SK-N-SH (cell line): ENCODE results near the gene MEI4. TPM values are rescaled to one million over a fixed set of nuclear protein-coding genes. Genes with fewer than 3 reads are reported as not detected.

Experiments
- CTCF ChIA-PET: fragments of 300-600, 350-600 bp; formaldehyde crosslinking; extraction: SDS; loops from one replicate; lab custom pipeline; 2021; lab: Yijun Ruan, JAX
- POLR2A ChIA-PET: fragments of 350-600 bp; sonication (Branson Sonifier 250); formaldehyde crosslinking; extraction: SDS; loops from one replicate; lab custom pipeline; 2020; ENCODE audit warnings: antibody characterized with exemption, inconsistent platforms; lab: Yijun Ruan, JAX
- DNase-seq: peaks from one replicate; pipeline ENCODE4 v3.0.0; 2012
- H2AFZ ChIP-seq: fragments of 200-600 bp; sonication (generic); 2 replicates; pipeline ENCODE4 v1.8.1; 2016; ENCODE audit warnings: antibody characterized with exemption, mild to moderate bottlenecking, low read depth
- H3F3A ChIP-seq: fragments of 200-600 bp; sonication (generic); replicated peaks from 2 replicates; pipeline ENCODE3; 2016; ENCODE audit warnings: antibody characterized with exemption, mild to moderate bottlenecking; ENCODE audit not compliant: insufficient read depth
- H3K27ac ChIP-seq, 2 experiments: fragments of 200-500 bp in 1 of 2; fragments of 200-600 bp in 1 of 2; sonication (Bioruptor generic) in 1 of 2; sonication (generic), shearing (Covaris generic) in 1 of 2; 2 replicates each; pipeline versions ENCODE4 v1.5.1 to v1.6.1; 2014 to 2016; ENCODE audit warnings: low read depth in 2 of 2, inconsistent platforms in 1 of 2, low read length in 1 of 2, mild to moderate bottlenecking in 1 of 2, mixed read lengths in 1 of 2
- H3K27me3 ChIP-seq: fragments of 200-600 bp; sonication (generic), shearing (Covaris generic); 2 replicates; pipeline ENCODE4 v1.6.1; 2016; ENCODE audit warnings: mixed run types; ENCODE audit not compliant: insufficient read depth
- H3K36me3 ChIP-seq, 2 experiments: fragments of 200-500 bp in 1 of 2; fragments of 200-600 bp in 1 of 2; sonication (Bioruptor generic) in 1 of 2; sonication (generic) in 1 of 2; replicated peaks in 1 of 2; 2 replicates each; pipeline versions ENCODE3 to v1.5.1; 2014 to 2016; ENCODE audit warnings: low read length in 1 of 2, mild to moderate bottlenecking in 1 of 2; ENCODE audit not compliant: insufficient read depth in 2 of 2, control insufficient read depth in 1 of 2
- H3K4me1 ChIP-seq, 2 experiments: fragments of 200-500 bp in 1 of 2; fragments of 200-600 bp in 1 of 2; sonication (Bioruptor generic) in 1 of 2; sonication (generic), shearing (Covaris generic) in 1 of 2; 2 replicates each; pipeline versions ENCODE4 v1.5.1 to v1.6.1; 2014 to 2016; ENCODE audit warnings: low read depth in 1 of 2, low read length in 1 of 2, mixed run types in 1 of 2; ENCODE audit not compliant: insufficient read depth in 2 of 2, control insufficient read depth in 1 of 2
- H3K4me2 ChIP-seq: fragments of 200-600 bp; sonication (generic), shearing (Covaris generic); 2 replicates; pipeline ENCODE4 v1.6.1; 2017; ENCODE audit warnings: mixed run types
- H3K4me3 ChIP-seq, 2 experiments: fragments of 200-500 bp in 1 of 2; fragments of 200-600 bp in 1 of 2; sonication (Bioruptor generic) in 1 of 2; sonication (generic), shearing (Covaris generic) in 1 of 2; 2 replicates each; pipeline versions ENCODE4 v1.5.1 to v1.8.1; 2014 to 2016; ENCODE audit warnings: low read depth in 2 of 2, inconsistent platforms in 1 of 2, low read length in 1 of 2, mild to moderate bottlenecking in 1 of 2, mixed read lengths in 1 of 2, moderate library complexity in 1 of 2
- H3K79me2 ChIP-seq: fragments of 200-600 bp; sonication (generic); 2 replicates; pipeline ENCODE4 v1.8.1; 2017; ENCODE audit warnings: mild to moderate bottlenecking; ENCODE audit not compliant: insufficient read depth
- H3K9ac ChIP-seq: fragments of 200-600 bp; sonication (generic); 2 replicates; pipeline ENCODE4 v1.6.1; 2017; ENCODE audit warnings: mixed run types
- H3K9me2 ChIP-seq: fragments of 200-600 bp; sonication (generic); 2 replicates; pipeline ENCODE4 v1.6.1; 2017; ENCODE audit warnings: mixed run types
- H3K9me3 ChIP-seq: fragments of 200-600 bp; sonication (generic); 2 replicates; pipeline ENCODE4 v1.6.1; 2017; ENCODE audit warnings: mixed run types, mild to moderate bottlenecking, moderate library complexity
- H4K20me1 ChIP-seq: fragments of 200-600 bp; sonication (generic); 2 replicates; pipeline ENCODE4 v1.6.1; 2017; ENCODE audit warnings: mild to moderate bottlenecking, mixed run types; ENCODE audit not compliant: insufficient read depth
- CHD2 ChIP-seq: fragments of 150-350 bp; IDR thresholded peaks from 2 replicates; pipeline ENCODE4 v1.6.1; 2018; ENCODE audit warnings: low read length; ENCODE audit not compliant: partially characterized antibody
- ELF1 ChIP-seq: IDR thresholded peaks from 2 replicates; pipeline ENCODE4 v1.4.0; 2012
- FOXM1 ChIP-seq: IDR thresholded peaks from 2 replicates; pipeline ENCODE4 v1.4.0; 2012; ENCODE audit warnings: low read depth, mild to moderate bottlenecking
- GABPA ChIP-seq: IDR thresholded peaks from 2 replicates; pipeline ENCODE4 v1.4.0; 2012; ENCODE audit warnings: low read depth, mild to moderate bottlenecking
- GATA2 ChIP-seq: sonication (generic); formaldehyde crosslinking; IDR thresholded peaks from 2 replicates; pipeline ENCODE4 v1.5.0; 2020; ENCODE audit warnings: mild to moderate bottlenecking, missing genetic modification reagents
- IRF3 ChIP-seq: fragments of 150-350 bp; IDR thresholded peaks from 2 replicates; pipeline ENCODE4 v1.6.1; 2016; ENCODE audit warnings: mild to moderate bottlenecking, low read depth, low read length
- MXI1 ChIP-seq: IDR thresholded peaks from 2 replicates; pipeline ENCODE4 v1.6.1; 2012; ENCODE audit warnings: mild to moderate bottlenecking, low read depth, low read length, improper control_type of control experiment
- NFIC ChIP-seq: IDR thresholded peaks from 2 replicates; pipeline ENCODE4 v1.4.0; 2012; ENCODE audit warnings: borderline replicate concordance
- NRF1 ChIP-seq: IDR thresholded peaks from 2 replicates; pipeline ENCODE4 v1.6.1; 2012; ENCODE audit warnings: low read depth, mild to moderate bottlenecking, low read length
- PBX3 ChIP-seq: IDR thresholded peaks from 2 replicates; pipeline ENCODE4; 2012
- POLR2AphosphoS5 ChIP-seq: IDR thresholded peaks from 2 replicates; pipeline ENCODE4 v1.6.1; 2012; ENCODE audit warnings: low read depth, low read length
- REST ChIP-seq: IDR thresholded peaks from 2 replicates; pipeline ENCODE4 v1.6.1; 2012; ENCODE audit warnings: mild to moderate bottlenecking, low read depth, low read length, moderate library complexity
- RXRA ChIP-seq: IDR thresholded peaks from 2 replicates; pipeline ENCODE4 v1.4.0; 2012; ENCODE audit warnings: low read depth, mild to moderate bottlenecking, borderline replicate concordance
- TCF12 ChIP-seq: IDR thresholded peaks from 2 replicates; pipeline ENCODE4 v1.4.0; 2012
- TEAD4 ChIP-seq: IDR thresholded peaks from 2 replicates; pipeline ENCODE4 v1.4.0; 2012; ENCODE audit warnings: mild to moderate bottlenecking, borderline replicate concordance; ENCODE audit not compliant: insufficient read depth
- USF1 ChIP-seq: IDR thresholded peaks from 2 replicates; pipeline ENCODE4 v1.4.0; 2012; ENCODE audit warnings: low read depth, borderline replicate concordance
- USF2 ChIP-seq: fragments of 150-350 bp; IDR thresholded peaks from 2 replicates; pipeline ENCODE4 v1.6.1; 2017; ENCODE audit warnings: antibody characterized with exemption, low read length, low read depth, borderline replicate concordance
- YY1 ChIP-seq: IDR thresholded peaks from 2 replicates; pipeline ENCODE4 v1.4.0; 2012; ENCODE audit warnings: low read depth, mild to moderate bottlenecking
- WGBS: methylation state at CpG from one replicate; pipeline ENCODE4 v1.1.6; 2017; ENCODE audit warnings: low lambda C conversion rate; 5-methylcytosine and 5-hydroxymethylcytosine counted together
- polyA plus RNA-seq, 3 experiments: library from polyadenylated mRNA; depleted of rRNA; stranded (reverse); fragments of >200 nt; gene quantifications; 2 replicates each; pipeline ENCODE4 v1.2.3, GENCODE V29; 2012
- TF ChIP-seq, protein P1 (sequence below): IDR thresholded peaks from 2 replicates; pipeline ENCODE4 v1.4.0; 2012; ENCODE audit warnings: low read depth

The MEI4 gene
- polyA plus RNA-seq, 1 of the 3 experiments (the other 2 are of a cell fraction), result not detected

DNA sequence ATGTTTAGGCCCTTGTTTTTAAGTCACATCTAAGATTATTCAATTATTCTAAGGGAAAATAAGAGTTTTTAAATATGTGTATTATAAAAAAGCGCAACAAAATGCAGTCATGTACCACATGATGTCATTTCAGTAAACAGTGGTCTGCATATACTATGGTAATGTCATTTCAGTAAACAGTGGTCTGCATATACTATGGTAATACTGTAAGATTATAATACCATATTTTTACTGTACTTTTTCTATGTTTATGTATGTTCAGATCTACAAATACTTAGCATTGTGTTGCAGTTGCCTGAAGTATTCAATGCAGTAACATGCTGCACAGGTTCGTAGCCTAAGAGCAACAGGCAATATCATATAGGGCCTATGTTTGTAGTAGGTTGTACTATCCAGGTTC lies 21.4 kb downstream of the MEI4 start:
- H4K20me1 ChIP-seq, result no peaks in the 10 kb centered on the region
- H3K9me3 ChIP-seq, result no peaks in the 10 kb centered on the region
- no peak for TF ChIP-seq NRF1
- no peak for TF ChIP-seq TEAD4
- no peak for TF ChIP-seq REST
- TF ChIP-seq USF2, result no peak
- TF ChIP-seq POLR2AphosphoS5, result no peak
- no peak for TF ChIP-seq NFIC
- TF ChIP-seq, protein P1, sequence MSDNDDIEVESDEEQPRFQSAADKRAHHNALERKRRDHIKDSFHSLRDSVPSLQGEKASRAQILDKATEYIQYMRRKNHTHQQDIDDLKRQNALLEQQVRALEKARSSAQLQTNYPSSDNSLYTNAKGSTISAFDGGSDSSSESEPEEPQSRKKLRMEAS, result no peak
- no peak for TF ChIP-seq PBX3
- no peak for TF ChIP-seq CHD2
- TF ChIP-seq YY1, result no peak
- no peak for TF ChIP-seq RXRA
- no peak for TF ChIP-seq GABPA
- TF ChIP-seq USF1, result no peak
- no peak for TF ChIP-seq MXI1
- no peak for TF ChIP-seq IRF3
- no peak for TF ChIP-seq TCF12
- no peak for TF ChIP-seq FOXM1
- no peak for TF ChIP-seq ELF1
- TF ChIP-seq GATA2 (CRISPR knock-in tag), result no peak
- no peak overlapping the region for H3K27ac ChIP-seq
- H3K4me3 ChIP-seq, result no peak overlapping the region
- H3K9me2 ChIP-seq, result no peaks in the 10 kb centered on the region
- H3F3A ChIP-seq, result no peaks in the 10 kb centered on the region
- H3K9ac ChIP-seq, result no peak overlapping the region
- no peaks in the 10 kb centered on the region for H3K79me2 ChIP-seq
- no peaks in the 10 kb centered on the region for H3K36me3 ChIP-seq
- CTCF ChIA-PET, result no interaction called here
- POLR2A ChIA-PET, result no interaction called here
- WGBS, result 6% methylated on average over 2 of the region's 2 CpGs
- no peak for DNase-seq
- H2AFZ ChIP-seq, result no peak overlapping the region
- no peak overlapping the region for H3K4me2 ChIP-seq
- H3K27me3 ChIP-seq, result no peaks in the 10 kb centered on the region
- no peaks in the 10 kb centered on the region for H3K4me1 ChIP-seq
